Activated naive CD8-positive, alpha-beta T cell treated with anti-CD3 and anti-CD28 coated beads for 36 hours (primary cell): ENCODE measurements around the gene SLC16A11. TPM values are rescaled to one million over a fixed set of nuclear protein-coding genes. Genes with fewer than 3 reads are reported as not detected.
"Not testable (repeated sequence)": the region's sequence is repeated elsewhere in the genome, so short reads cannot be mapped to it uniquely, and the experiment has no call there.

Experiments used
- DNase-seq: peaks from one replicate; pipeline ENCODE4 v3.0.0; 2021
- H3K27ac Mint-ChIP-seq: one replicate; pipeline ENCODE4 v1.8.0; 2022; ENCODE audit warnings: mild to moderate bottlenecking, moderate library complexity, mixed read lengths
- H3K27me3 Mint-ChIP-seq: one replicate; pipeline ENCODE4 v1.8.0; 2022; ENCODE audit warnings: mild to moderate bottlenecking, mixed read lengths
- H3K36me3 Mint-ChIP-seq: one replicate; pipeline ENCODE4 v1.8.0; 2021; ENCODE audit warnings: mild to moderate bottlenecking, mixed read lengths
- H3K4me1 Mint-ChIP-seq: one replicate; pipeline ENCODE4 v1.8.0; 2021; ENCODE audit warnings: mixed read lengths
- H3K4me3 Mint-ChIP-seq: one replicate; pipeline ENCODE4 v1.8.0; 2022; ENCODE audit warnings: mild to moderate bottlenecking, moderate library complexity, mixed read lengths
- H3K9me3 Mint-ChIP-seq: one replicate; pipeline ENCODE4 v1.8.0; 2022; ENCODE audit warnings: mixed read lengths
- total RNA-seq, 2 experiments: library from RNA; stranded (reverse); gene quantifications; one replicate each; pipeline ENCODE4 v1.2.3, GENCODE V29; 2021

The SLC16A11 gene
- total RNA-seq, 2 experiments from 2014 or later = 1.5 to 1.8 TPM

- DNase-seq = no peak
- Mint-ChIP-seq H3K36me3 (peaks cover 11% of the 10 kb centered on the region), H3K4me1 (no peaks in the 10 kb centered on the region)
These were observed 48.2 kb downstream of the SLC16A11 start, which contains the start of gene ALOX12 for GRCh38 chr17:6995500-6996255. ALOX12 (plus strand) TSS chr17:6996049; CDS start chr17:6996118, 69 bp downstream.

GRCh38 chr17:6994666-6995256 lies 49.1 kb downstream of the SLC16A11 start:
- H3K27ac Mint-ChIP-seq = no peak overlapping the region

More at GRCh38 chr17:6995500-6996255, 48.2 kb downstream of the SLC16A11 start, which contains the start of gene ALOX12:
- Mint-ChIP-seq H3K4me3 (no peak within 1 kb of the TSS), H3K27ac (no peak within 1 kb of the TSS), H3K27me3 (no peaks in the 10 kb centered on the region), H3K9me3 (no peaks in the 10 kb centered on the region)

DNA sequence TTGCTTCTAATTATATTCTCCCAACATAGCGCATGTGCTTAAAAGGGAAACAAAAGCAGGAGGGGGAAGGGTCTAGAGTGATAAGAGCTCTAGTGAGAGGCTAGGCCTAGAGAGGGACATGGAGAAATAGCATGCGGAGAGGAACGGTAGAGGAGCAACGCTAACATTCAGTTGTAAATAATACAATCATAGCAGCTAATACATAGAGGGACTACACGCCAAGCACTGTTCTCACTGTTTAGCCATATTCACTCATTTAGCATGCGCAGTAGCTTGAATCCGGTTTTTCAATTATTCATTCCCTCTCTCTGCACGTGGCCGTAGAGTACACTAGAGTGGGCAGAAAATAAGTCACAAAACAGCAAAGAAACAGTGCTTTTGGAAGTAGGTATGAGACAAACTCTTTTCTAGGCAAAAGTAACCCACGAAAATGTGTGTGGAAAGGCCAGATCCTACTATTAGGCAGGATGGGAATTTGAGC lies 49.7 kb downstream of the SLC16A11 start:
- H3K4me3 Mint-ChIP-seq = no peak overlapping the region
- DNase-seq = no peak
- H3K27ac Mint-ChIP-seq = no peak overlapping the region
- no peaks in the 10 kb centered on the region for H3K4me1 Mint-ChIP-seq
- H3K27me3 Mint-ChIP-seq = no peaks in the 10 kb centered on the region
- H3K9me3 Mint-ChIP-seq = no peaks in the 10 kb centered on the region
- peaks cover 9% of the 10 kb centered on the region for H3K36me3 Mint-ChIP-seq

More at GRCh38 chr17:6994666-6995256, 49.1 kb downstream of the SLC16A11 start:
- DNase-seq = no peak
- H3K9me3 Mint-ChIP-seq = no peaks in the 10 kb centered on the region
- no peaks in the 10 kb centered on the region for H3K27me3 Mint-ChIP-seq
- no peaks in the 10 kb centered on the region for H3K4me1 Mint-ChIP-seq
- H3K36me3 Mint-ChIP-seq = peaks cover 11% of the 10 kb centered on the region
- H3K4me3 Mint-ChIP-seq = no peak overlapping the region

- DNase-seq, H3K9me3 Mint-ChIP-seq, H3K4me1 Mint-ChIP-seq, H3K27me3 Mint-ChIP-seq, H3K27ac Mint-ChIP-seq, H3K36me3 Mint-ChIP-seq, H3K4me3 Mint-ChIP-seq: not testable (repeated sequence)
These were observed 50.3 kb downstream of the SLC16A11 start for GRCh38 chr17:6993613-6994056.

Other genes with a start within 250 kb of the SLC16A11 start
- gene TEKT1, start 212.4 kb downstream of the SLC16A11 start, total RNA-seq = not detected
- gene ALOX12, start 48.0 kb downstream of the SLC16A11 start, total RNA-seq = not detected
- 10 to 100 TPM; 90.6 to 98.6 TPM for gene RNASEK, start 31.5 kb downstream of the SLC16A11 start, total RNA-seq
- gene BCL6B, start 21.0 kb downstream of the SLC16A11 start, total RNA-seq = 1 to 10 TPM in 1 of 2 experiments, under 1 TPM in 1; 0.85 to 1.0 TPM
- 1 to 10 TPM; 5.2 to 6.2 TPM for gene SLC16A13, start 8.1 kb downstream of the SLC16A11 start, total RNA-seq
- gene CLEC10A, start 36.2 kb upstream of the SLC16A11 start, total RNA-seq = not detected
- gene ASGR2, start 70.7 kb upstream of the SLC16A11 start, total RNA-seq = not detected
- 1 to 10 TPM; 2.8 to 4.4 TPM for gene ASGR1, start 135.3 kb upstream of the SLC16A11 start, total RNA-seq
- 1 to 10 TPM; 8.9 to 9.8 TPM for gene DLG4, start 175.7 kb upstream of the SLC16A11 start, total RNA-seq
- 100 to 1,000 TPM; 245 to 256 TPM for gene ACADVL, start 175.8 kb upstream of the SLC16A11 start, total RNA-seq
- gene DVL2, start 190.4 kb upstream of the SLC16A11 start, total RNA-seq = 10 to 100 TPM; 64.4 to 66.5 TPM
- gene PHF23, start 195.4 kb upstream of the SLC16A11 start, total RNA-seq = 10 to 100 TPM; 28.1 to 28.8 TPM
- gene GABARAP, start 198.4 kb upstream of the SLC16A11 start, total RNA-seq = 100 to 1,000 TPM; 112 to 113 TPM
- 100 to 1,000 TPM; 180 to 191 TPM for gene CTDNEP1, start 207.6 kb upstream of the SLC16A11 start, total RNA-seq
- gene ELP5, start 208.1 kb upstream of the SLC16A11 start, total RNA-seq = 100 to 1,000 TPM in 1 of 2 experiments, 10 to 100 TPM in 1; 99.0 to 110 TPM
- 1 to 10 TPM in 1 of 2 experiments, under 1 TPM in 1; 0.90 to 1.6 TPM for gene CLDN7, start 218.4 kb upstream of the SLC16A11 start, total RNA-seq
- under 1 TPM; 0.54 to 0.56 TPM for gene SLC2A4, start 237.6 kb upstream of the SLC16A11 start, total RNA-seq